Stimulated activated CD4-positive, alpha-beta T cell treated with anti-CD3 and anti-CD28 coated beads, Interleukin-1b, Interleukin-23, amount 100 ng/mL, for 4 hours (primary cell): ENCODE data around the gene LOXHD1.

Source experiments
- DNase-seq, 2 donors: peaks; one replicate each; pipeline ENCODE4 v3.0.0-alpha.2; 2020; ENCODE audit warnings: low read depth in 2 of 2

LOXHD1 gene

DNA sequence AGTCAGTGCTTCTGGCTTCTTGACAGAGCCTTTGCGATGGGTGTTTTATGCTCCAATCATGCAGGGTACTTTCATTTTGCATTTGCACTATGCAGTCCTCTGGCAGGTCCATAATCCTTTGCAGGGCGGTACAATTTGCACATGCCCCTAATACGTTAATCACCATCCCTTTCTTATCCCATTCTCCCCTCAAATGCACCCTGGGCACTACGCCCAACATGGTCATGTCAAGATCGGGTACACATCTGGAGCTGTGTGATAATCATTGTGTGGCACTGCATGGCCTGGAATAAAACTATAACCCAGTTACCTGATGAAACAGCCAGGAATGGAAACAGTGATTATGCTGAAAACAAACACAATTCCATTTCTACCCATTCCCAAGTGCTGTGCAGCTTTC lies 27.7 kb downstream of the LOXHD1 start:
- no peak for DNase-seq

DNA sequence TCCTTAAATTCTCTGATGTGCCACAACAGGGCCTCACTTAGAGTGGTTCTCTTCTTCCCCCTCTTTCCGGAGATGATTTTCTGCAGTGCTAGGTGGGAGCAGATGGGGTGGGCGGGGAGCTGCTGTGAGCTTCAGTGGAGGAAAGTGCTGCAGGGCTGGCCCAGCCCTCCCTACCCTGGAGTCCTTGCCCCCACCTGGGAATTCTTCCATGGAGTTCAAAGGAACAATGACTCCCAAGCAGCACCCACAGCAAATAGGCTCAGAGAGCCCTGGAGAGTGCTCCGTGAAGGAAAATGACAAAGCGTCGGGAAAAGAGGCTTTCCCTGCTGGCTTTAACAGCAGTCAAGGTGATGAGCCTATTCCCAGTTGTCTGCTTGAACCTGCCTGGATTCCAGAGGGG lies 28.8 kb downstream of the LOXHD1 start:
- DNase-seq: no peak

DNA sequence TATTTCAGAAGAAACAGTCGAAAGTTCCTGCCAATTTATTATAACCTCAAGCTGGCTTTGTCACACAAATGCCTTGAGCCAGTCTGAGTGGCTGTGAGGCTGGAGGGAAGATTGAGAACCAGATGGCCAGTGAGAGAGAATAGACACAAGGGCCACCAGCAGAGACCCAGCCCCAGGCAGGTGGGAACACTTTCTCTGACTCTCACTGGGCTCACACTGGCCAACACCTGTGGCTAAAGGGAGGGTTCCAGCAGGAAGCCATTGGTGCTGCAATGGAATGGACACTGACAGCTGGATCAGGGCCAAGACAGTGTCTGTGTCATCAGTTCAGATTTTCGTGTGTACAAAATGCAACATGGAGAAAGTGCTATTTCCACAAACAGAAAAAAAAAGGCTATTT lies 29.9 kb downstream of the LOXHD1 start:
- no peak for DNase-seq

DNA sequence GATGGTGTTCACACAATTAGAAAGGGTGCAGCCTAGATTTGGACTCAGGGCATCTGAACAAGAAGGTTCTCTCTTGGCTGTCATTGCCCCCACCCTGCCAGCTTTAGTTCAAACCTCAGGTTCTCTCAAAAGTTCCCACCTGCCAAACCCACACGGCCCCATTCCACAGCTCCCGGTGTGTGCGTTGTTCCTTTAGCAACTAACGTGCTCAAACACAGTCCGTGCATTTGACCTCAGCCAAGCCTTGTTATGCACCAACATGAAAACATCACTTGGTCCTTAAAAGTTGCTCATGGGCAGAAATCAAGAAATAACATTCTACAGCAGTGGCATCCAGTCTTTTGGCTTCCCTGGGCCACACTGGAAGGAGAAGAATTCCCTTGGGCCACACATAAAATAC lies 32.0 kb downstream of the LOXHD1 start:
- DNase-seq: no peak

DNA sequence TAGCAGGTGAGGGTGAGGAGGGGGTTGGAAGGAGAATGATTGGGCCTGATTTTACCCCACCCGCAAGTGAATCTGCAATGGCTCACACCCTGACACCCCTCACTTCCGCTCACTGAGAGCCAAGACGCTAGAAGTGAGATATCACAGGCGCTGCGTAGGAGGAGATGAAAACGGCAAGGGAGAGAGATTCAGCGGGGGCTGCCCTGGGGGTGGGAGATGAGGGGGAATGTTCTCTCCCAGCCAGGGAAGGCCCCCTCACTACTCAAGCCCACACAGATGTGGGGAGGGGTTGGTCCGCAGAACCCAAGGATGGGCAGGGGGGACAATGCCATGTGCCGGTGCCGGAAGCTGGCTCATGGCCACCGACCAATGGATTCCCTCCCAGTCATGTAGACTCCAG lies 32.9 kb downstream of the LOXHD1 start:
- peak in 1 of 2 donors; percentile 37 for DNase-seq

DNA sequence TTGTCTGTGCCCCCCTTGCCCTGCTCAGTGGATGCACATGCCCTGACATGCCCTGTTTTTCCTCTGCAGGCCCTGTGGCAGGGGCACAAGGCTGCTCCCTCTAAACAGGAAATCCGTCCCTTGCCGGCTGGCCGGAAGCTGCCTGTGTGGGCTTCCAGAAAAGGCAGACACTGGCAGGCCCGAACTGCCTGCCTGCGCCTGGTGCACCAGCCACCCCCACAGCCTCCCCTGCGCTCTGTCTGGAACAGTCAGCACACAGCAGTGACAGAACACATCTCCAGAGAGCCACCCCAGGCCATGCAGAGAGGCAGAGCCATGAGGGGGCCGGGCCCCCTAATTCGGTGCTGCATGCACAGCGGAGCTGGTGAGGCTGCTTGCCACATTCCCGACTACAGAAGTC lies 33.5 kb downstream of the LOXHD1 start:
- no peak for DNase-seq

DNA sequence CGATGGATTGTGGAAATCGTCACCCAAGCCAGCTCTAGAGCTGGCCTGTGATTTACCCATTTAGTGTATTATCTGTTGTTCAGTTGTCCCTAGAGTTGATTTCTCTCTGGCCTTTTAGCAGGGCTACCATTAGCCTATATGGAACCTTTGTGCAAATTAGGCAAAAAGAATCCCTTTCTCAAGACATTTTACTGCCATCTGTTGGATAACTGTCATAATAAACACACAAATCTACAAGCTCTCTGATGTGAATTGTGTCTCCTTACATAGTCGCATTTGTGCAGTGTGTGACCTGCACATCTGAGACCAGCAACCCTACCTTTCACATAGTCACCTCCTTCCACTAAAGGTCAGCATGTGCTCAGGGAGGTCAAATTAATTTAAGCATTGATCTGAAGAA lies 34.0 kb downstream of the LOXHD1 start:
- DNase-seq: no peak

DNA sequence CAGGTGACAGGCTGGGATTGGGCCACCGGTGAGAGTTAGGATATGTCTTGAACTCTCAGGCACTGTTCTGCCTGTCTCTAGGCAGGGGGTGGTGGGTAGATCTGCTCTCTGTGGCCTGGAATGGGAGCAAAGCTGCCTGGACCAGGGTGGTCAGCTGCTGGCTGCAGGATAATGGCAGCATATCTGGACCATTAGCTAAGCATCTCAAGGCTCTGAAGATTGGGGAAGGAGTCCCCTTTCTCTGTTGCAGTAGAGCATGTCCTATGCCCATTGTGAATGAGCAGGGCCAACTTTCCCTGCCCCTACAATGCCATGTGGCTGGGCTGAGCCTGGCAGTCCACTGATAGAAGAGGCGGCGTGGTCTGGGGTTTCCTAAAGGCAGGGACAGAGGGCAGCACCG lies 34.6 kb downstream of the LOXHD1 start:
- DNase-seq: no peak

DNA sequence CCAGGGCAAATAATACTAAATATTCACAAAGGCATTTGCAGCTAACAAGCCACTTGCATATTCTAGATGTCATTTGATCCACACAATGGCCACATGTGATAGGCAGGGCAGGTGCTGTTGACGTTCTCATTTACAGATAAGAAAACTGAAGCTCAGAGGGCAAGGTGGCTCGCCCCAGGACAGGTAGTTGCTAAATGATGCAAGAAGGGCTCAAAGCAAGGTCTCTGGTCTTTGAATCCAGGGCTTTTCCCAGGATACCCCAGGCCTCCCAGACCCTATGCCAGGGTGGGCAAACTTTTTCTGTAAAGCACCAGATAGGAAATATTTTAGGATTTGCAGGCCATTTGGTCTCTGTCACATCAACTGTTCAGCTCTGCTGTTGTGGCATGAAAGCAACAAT lies 35.1 kb downstream of the LOXHD1 start:
- no peak for DNase-seq

DNA sequence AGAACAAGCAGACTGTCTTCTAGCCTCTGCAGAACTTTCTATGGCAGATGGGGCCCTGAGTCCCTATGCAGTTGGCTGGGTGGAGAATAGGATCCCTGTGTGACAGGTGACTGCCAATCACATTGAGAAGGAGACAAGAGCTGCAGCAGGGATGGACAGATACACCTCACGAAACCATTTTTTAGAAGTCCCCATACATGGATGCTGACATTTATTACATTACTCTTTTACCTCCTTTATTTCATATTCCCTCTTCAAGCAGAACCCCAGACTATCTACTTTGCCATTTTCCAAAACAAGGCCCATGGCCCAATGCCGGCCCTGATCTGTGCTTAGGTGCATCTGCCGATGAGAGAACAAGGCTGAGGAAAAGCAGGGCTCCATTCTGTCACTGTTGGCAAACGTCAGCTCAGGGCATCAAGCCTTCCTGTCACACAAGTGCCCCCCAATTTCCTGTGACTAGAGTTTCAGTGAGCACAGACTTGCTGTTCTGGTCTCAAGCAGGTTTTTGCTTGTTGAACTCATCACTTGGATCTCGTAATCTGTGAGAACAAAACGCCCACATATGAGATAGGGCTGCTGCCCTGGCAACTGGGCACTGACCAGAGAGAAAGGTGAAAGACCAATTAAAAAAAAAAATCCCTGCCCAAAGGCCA lies 35.8 kb downstream of the LOXHD1 start:
- DNase-seq: no peak

DNA sequence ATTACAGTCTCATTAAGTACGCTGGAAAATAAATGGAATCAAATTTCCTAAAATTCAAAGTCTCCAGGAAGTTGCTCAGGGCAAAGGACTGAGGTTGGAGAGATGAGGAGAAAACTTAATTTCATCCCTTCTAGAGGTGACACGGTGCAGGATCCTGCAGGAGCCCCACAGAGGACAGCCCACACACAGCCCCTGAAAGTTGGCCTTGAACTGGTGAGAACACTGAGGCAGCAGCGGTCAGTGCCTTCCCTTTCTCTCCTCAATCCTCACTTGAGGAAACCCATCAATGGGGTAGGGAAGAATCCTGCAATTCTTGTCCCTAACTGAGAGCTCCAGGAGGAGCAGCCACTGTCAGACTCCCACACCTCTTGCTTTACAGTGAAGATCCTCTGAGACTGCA lies 37.5 kb downstream of the LOXHD1 start:
- DNase-seq: no peak

DNA sequence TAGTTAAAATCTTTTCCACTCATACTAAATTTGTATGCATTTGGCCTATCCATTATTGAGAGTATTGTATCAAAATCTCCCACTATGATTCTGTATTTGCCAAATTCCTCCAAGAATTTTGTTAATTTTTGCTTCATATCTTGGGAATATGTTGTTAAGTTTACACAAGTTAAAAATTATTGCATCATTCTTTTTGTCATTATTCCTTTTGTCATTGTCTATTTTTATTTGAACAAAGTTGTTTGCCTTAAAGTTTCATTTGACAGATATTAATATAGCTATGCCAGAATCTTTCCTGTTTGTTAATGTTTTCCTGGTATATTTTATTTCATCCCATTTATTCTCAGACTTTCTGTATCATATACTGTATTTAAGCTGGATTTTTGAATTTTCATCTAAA lies 41.3 kb downstream of the LOXHD1 start:
- no peak for DNase-seq

DNA sequence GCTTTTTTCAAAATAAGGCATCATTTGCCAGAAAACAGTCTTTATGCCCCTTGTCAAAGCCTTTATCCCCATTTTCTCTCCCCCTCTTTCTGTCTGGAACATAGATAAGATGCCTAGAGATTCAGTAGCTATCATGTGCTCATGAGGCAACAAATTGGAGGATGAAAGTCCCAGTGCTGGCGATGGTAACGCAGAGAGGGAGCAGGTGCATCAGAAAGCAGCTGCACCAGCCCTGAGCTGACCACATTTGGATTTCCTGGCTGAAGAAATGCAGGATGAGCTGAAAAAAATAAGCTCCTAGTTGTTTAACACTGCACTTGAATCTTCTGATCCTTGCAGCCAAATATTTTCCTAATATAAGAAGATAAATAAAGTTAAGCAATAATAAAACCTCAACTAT lies 48.0 kb downstream of the LOXHD1 start:
- DNase-seq: no peak

DNA sequence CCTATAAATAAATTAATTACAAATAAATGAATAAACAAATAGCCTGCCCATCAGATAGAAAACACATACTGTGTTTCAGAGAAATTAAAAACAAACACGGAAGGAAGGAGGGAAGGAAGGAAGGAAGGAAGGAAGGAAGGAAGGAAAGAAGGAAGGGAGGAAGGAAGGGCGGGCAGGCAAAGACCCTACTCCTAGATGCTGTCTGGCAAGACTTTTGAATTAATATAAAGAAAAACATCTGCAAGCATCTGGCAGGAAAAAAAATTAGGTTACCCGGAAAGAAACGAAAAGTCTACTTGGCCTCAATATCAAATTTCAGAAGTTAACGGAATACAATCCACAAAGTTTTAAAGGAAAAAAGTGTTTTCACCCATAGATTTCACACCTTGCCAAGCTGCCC lies 49.1 kb downstream of the LOXHD1 start:
- no peak for DNase-seq

DNA sequence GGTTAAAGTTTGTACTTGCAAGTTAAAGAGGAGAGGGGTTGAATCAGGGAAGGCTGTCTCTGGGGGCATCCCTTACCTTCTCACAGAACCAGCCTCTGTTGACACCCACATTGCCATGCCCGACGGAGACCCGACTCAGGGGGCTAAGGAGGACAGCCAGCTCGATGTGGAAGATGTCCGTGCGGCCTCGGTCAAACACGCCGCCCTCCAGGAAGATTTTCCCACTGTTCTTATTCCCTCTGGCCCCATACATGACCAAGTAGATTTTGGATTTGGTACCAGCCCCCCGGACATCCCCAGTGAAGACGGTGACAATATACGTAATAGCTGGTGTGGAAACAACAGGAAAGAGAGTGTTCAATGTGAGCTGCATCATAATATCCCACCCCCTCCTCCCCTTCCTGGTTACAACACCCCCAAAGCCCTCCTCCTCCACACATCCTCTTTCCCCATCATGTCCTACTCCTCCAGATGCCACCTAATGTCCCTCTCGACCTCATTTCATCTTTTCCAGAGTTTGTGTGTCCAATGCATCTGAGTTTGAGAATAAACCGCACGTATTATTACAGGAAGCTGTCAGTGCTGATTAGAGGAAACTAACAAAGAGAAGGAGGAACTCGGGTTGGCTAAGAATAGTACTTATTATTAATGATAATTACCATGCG lies 55.7 kb downstream of the LOXHD1 start:
- DNase-seq: no peak

DNA sequence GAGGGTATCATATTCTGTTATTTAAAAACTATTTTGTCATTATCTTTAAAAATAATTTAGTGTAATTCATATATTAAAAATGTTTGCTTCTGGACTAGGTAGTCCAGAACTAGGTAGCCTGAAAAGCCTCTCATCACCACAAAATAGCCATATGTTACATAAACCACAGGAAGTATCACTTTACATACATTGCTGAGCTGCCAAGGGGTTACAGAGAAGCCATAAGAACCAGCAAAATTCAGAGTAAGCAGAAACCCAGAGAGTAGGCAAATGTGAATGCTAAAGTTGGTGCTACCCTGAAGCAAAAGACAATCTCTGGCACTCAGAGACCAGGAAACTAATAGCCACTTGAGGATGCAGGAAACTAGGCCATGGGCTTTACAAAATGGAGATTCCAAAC lies 60.9 kb downstream of the LOXHD1 start:
- DNase-seq: no peak

DNA sequence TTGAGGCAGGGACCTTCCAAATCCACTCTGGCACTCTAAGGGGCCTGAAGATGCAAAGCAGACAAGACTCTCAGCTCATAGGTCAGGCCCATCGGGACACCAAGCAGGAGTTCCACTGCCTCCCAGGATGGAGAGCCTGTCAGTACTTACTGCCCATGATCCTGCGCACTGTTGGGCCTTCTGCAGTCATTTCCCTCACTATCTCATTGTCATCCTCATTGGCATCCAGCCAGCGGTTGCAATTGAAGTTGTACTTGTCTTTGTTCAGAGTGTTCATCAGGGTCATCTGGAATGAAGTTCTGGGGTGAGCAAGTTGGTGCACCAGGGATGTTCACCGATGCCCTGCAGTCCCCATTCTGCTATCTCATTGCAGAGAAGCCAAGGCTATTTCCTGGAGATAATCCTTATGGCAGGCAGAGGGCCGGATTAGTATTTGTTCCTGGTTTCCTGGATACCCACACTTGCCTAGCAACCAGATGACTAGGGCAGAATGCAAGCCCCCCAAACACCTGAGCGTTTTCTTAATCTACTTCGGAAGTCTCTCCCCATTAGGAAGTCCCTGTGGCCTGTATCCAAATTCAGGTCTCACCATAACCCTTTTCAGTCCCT lies 65.1 kb downstream of the LOXHD1 start:
- no peak for DNase-seq

DNA sequence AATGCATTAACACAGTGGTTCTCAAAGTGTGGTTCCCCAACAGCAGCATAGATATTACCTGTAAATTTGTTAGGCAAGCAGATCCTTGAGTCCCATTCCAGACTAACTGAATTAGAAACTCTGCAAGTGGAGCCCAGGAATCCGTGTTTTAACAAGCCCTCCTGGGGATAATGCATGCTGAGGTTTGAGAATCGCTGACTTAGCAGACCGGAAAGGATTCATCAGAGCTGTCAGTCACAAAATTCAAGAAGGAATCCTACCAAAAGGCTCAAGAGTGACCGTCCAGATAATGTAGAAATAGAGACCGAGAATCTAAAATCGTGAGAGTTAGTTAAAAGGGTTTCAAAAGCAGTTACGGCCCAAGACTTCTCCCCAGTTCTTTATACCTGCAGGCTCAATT lies 66.9 kb downstream of the LOXHD1 start:
- no peak for DNase-seq

DNA sequence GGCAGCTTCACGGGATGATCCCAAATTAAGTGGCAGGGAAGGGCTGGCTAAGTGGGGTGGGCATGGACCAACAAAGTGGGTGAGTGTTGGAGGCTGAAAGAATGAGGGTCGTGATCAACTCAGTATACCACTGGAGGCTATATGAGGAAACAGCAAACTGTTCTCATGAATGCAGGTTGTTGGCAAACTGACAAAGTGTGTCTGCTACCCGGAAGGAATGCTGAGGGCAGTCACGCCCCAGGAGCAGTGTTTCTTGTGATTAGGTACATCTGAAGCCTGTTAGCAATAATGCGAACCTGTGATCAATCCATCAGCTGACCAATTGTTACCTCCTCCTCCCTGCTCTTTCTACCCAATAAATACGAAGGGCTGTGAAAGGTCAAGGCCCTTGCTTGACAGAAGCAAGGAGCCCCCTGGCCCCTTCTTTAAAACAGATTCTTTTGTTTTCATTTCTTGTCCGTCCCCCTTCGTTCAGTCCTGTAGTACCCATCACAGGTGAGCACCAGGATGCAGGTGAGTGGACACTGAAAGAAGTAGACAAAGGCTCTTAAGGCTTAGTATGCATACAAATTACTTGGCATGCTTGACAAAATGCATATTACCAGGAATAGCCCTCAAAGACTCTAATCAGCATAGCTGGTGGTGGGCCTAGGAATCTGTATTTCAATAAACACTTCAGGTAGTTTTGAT lies 67.9 kb downstream of the LOXHD1 start:
- DNase-seq: no peak

DNA sequence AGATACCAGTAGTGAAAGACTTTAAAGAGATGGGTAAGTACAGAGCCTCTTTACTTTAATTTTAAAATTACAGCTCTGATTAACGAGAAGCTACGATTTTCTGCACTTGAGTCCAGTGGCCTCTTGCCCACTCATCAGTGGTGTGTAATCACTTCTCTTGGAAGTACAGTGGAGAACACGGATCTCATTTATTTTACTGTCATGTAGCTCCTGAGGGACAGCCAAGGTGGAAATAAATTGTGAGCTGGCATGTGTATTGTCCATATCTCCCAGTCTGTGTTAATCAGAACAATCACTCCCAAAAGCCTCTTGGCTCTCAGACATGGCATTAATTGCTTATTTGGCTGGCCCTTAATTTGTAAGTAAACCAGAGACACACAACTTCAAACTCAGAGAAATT lies 69.4 kb downstream of the LOXHD1 start:
- DNase-seq: no peak

DNA sequence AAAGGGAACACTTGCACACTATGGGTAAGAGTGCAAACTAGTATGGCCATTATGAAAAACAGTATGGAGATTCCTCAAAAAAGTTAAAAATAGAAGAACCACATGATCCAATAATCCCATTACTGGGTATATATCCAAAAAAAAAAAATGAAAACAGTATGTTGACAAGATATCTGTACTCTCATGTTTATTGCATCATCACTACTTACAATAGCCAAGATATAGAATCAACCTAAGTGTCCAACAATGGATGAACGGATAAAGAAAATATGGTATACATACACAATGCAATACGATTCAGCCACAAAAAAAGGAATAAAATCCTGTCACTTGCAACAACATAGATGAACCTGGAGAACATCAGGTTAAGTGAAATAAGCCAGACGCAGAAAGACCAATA lies 73.3 kb downstream of the LOXHD1 start:
- no peak for DNase-seq

DNA sequence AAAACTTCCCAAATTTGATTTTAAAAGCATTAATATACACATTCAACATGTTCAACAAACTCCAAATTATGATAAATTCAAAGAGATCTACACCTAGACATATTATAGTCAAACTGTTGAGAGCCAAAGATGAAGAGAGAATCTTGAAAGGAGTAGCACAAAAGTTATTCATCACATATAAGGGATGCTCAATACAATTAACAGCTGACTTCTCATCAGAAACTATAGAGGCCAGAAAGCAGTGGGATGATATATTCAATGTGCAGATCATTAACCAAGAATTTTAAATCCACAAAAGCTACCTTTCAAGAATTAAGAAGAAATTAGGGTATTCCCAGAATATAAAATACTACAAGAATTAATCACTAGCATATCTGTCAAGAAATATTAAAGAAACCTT lies 75.4 kb downstream of the LOXHD1 start:
- DNase-seq: no peak

DNA sequence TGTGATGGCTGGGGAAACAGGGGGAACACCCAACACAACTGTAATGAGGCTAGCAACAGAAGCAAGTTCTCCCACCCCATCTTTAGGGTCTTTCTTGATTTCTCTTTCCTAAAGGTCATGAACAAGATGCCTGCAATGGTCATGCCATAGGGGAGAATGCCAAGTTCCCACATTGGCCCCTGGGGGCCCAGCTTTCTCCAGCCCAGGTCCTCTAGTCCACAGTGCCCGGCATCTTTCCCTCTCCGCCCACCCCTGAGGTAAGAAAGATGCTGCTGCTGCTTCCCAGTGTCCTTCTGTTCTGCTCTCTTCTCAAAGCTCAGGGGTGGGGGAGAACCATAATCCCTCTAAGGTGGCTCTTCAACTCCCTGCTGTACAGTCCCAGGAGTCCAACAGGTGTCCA lies 78.0 kb downstream of the LOXHD1 start:
- DNase-seq: no peak
